Prostate gland (tissue), 2 donors: Measurements from ENCODE around the gene TBX3. TPM values are rescaled to one million over a fixed set of nuclear protein-coding genes. Genes with fewer than 3 reads are reported as not detected.

Source experiments
- DNase-seq: peaks from one replicate; pipeline ENCODE4 v3.0.0-alpha.2; 2019; ENCODE audit warnings: low spot score
- H3K27ac ChIP-seq, 2 donors: fragments of 200-600 bp; sonication (generic); 2 replicates each; pipeline ENCODE4 v1.5.1; 2017 to 2019
- H3K27me3 ChIP-seq: fragments of 200-600 bp; sonication (generic); replicated peaks from 2 replicates; pipeline ENCODE4 v1.5.1; 2019; ENCODE audit not compliant: insufficient read depth
- H3K36me3 ChIP-seq, 2 donors: fragments of 200-600 bp; sonication (generic); 1 replicate in 1 of 2; 2 replicates in 1 of 2; pipeline versions ENCODE4 v1.5.1 to v1.8.1; 2017 to 2019
- H3K4me1 ChIP-seq: fragments of 200-600 bp; sonication (generic); replicated peaks from 2 replicates; pipeline ENCODE4 v1.5.1; 2019
- H3K4me3 ChIP-seq, 2 donors: fragments of 200-600 bp; sonication (generic); 2 replicates each; pipeline ENCODE4 v1.5.1; 2017 to 2019
- H3K9me3 ChIP-seq: fragments of 200-600 bp; sonication (generic); 2 replicates; pipeline ENCODE4 v1.5.1; 2017
- POLR2A ChIP-seq: fragments of 450-650 bp; IDR thresholded peaks from one replicate; pipeline ENCODE4 v1.6.1; 2016; ENCODE audit warnings: antibody characterized with exemption, mild to moderate bottlenecking
- POLR2AphosphoS5 ChIP-seq: sonication (generic); formaldehyde crosslinking; IDR thresholded peaks from one replicate; pipeline ENCODE4 v1.6.1; 2017; ENCODE audit warnings: antibody characterized with exemption
- WGBS: methylation state at CpG from one replicate; pipeline ENCODE4 v1.1.5; 2018; 5-methylcytosine and 5-hydroxymethylcytosine counted together
- intact Hi-C: fragments of 100-400 bp; cut with DNase I; formaldehyde crosslinking; loops from one replicate; pipeline ENCODE4 v1.14.2; 2022
- total RNA-seq, 2 donors: library from RNA; depleted of rRNA; stranded (reverse); fragments of >200 nt; gene quantifications; one replicate each; pipeline ENCODE4 v1.1.0, GENCODE V29; 2016
- TF ChIP-seq, protein P1 (sequence below), 4 experiments: fragments of 200-600 bp in 2 of 4; fragments of 450-650 bp in 2 of 4; sonication (generic) in 2 of 4; IDR thresholded peaks; 1 replicate in 3 of 4; 2 replicates in 1 of 4; pipeline ENCODE4 v1.5.1; 2016 to 2019; ENCODE audit warnings: antibody characterized with exemption in 4 of 4, mild to moderate bottlenecking in 2 of 4, moderate library complexity in 2 of 4

Gene TBX3
- total RNA-seq, 2 donors from 2014 or later, result 155 to 259 TPM

DNA sequence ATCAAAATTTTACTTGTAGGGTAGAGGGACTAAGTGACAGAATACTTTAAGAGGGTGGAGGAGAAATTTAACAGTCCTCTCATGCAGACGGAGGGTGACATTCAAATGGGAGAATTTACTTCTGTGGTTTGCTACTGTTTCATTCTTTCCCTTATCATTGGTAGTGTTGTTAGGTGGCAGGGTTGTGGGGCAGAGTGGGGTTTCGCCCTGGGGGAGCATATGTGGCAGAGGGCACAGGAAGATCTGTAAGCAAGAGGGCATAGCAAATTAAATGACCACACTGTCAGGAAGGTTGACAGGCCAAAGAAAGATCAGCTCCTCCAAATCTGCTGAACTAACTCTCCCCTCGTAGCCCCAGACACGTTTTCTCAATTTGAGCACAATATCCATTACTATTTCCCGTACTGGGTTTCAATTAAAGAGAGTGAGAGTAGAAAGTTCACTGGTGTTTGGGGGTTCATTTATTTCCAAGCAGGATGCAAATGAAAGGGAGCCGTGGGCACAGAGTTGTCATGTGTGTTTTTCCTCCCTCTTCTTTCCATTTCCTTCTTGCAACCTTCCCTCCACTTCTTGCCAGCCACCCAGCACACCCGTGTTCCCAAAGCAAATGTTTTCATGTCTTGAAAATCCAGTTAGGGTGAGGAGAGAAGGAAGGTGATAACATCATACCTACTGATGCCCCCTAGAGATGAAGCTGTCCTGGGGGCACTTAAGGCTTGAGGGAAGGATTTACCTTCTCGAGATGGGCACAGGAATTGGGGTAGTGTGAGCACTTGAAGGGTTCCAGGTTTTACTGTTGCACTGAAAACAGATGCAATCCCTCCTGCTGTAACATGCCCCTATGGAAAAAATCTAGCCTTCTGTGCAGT lies 6.5 kb upstream of the TBX3 start:
- H3K27ac ChIP-seq, result peak overlapping the region; percentile 88 to 98

GRCh38 chr12:114689075-114689994 lies 5.4 kb upstream of the TBX3 start:
- no peak overlapping the region for H3K4me3 ChIP-seq
- H3K36me3 ChIP-seq, result no peaks in the 10 kb centered on the region
- H3K9me3 ChIP-seq, result no peaks in the 10 kb centered on the region
- WGBS, result 36% methylated on average over 5 of the region's 5 CpGs
- no peaks in the 10 kb centered on the region for H3K27me3 ChIP-seq
- peak overlapping the region; percentile 88 to 98 for H3K27ac ChIP-seq
- H3K4me1 ChIP-seq, result peaks cover 24% of the 10 kb centered on the region
- intact Hi-C loops, result loop anchor here (5.0 to 10.0 kb wide), 2 partner anchors 228 to 1165 kb away; no protein-coding TSS in a partner anchor
- DNase-seq, result no peak
- TF ChIP-seq, protein P1, sequence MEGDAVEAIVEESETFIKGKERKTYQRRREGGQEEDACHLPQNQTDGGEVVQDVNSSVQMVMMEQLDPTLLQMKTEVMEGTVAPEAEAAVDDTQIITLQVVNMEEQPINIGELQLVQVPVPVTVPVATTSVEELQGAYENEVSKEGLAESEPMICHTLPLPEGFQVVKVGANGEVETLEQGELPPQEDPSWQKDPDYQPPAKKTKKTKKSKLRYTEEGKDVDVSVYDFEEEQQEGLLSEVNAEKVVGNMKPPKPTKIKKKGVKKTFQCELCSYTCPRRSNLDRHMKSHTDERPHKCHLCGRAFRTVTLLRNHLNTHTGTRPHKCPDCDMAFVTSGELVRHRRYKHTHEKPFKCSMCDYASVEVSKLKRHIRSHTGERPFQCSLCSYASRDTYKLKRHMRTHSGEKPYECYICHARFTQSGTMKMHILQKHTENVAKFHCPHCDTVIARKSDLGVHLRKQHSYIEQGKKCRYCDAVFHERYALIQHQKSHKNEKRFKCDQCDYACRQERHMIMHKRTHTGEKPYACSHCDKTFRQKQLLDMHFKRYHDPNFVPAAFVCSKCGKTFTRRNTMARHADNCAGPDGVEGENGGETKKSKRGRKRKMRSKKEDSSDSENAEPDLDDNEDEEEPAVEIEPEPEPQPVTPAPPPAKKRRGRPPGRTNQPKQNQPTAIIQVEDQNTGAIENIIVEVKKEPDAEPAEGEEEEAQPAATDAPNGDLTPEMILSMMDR (IDR thresholded peaks at IDR 0.05), result no peak
- TF ChIP-seq POLR2A (no peak), POLR2AphosphoS5 (no peak)

More for the DNA sequence above, 6.5 kb upstream of the TBX3 start:
- Histone ChIP-seq H3K4me3 (peak overlapping the region in 1 of 2 donors; percentile 45), H3K27me3 (no peaks in the 10 kb centered on the region), H3K4me1 (peaks cover 28% of the 10 kb centered on the region), H3K9me3 (no peaks in the 10 kb centered on the region), H3K36me3 (no peaks in the 10 kb centered on the region)
- WGBS, result 38% methylated on average over 8 of the region's 8 CpGs
- intact Hi-C loops, result loop anchor here (10.0 kb wide), 1 partner anchor 624 kb away; no protein-coding TSS in a partner anchor
- no peak for DNase-seq
- no peak for TF ChIP-seq POLR2AphosphoS5
- no peak for TF ChIP-seq POLR2A
- TF ChIP-seq, protein P1 (IDR thresholded peaks at IDR 0.05), result no peak

- Histone ChIP-seq H3K27ac (peak overlapping the region; percentile 88 to 98), H3K4me1 (peaks cover 24% of the 10 kb centered on the region), H3K9me3 (no peaks in the 10 kb centered on the region), H3K27me3 (no peaks in the 10 kb centered on the region), H3K4me3 (peak overlapping the region in 1 of 2 donors; percentile 5), H3K36me3 (no peaks in the 10 kb centered on the region)
- no peak for DNase-seq
- WGBS, result 39% methylated on average over 4 of the region's 4 CpGs
- intact Hi-C loops, result loop anchor here (5.0 to 10.0 kb wide), 2 partner anchors 229 to 1166 kb away; no protein-coding TSS in a partner anchor
- peak; percentile 8 for TF ChIP-seq POLR2AphosphoS5
- TF ChIP-seq, protein P1 (IDR thresholded peaks at IDR 0.05), result no peak
Measured at GRCh38 chr12:114688256-114688845, 4.4 kb upstream of the TBX3 start.

DNA sequence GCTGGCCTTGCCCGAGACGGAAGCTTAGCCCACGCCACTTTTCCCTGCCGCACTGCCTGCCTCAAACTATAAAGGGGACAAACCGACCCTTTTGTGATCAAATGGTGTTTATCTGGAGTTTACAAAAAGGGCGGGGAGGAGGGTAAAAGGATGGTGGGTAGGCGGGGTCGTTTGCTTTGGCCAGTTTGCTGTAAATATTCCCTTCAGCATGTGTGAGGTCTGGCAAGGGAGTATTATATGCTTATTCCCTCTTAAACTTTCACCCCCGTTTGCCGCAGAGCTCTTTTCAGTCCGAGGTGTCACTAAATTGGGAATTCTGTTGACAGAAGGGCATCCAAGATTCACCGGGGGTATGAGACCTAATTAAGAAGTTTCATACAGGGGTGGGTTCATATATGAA lies 3.8 kb upstream of the TBX3 start:
- intact Hi-C loops, result loop anchor here (5.0 to 10.0 kb wide), 2 partner anchors 229 to 1167 kb away; no protein-coding TSS in a partner anchor
- TF ChIP-seq POLR2A, result no peak
- 12% methylated on average over 12 of the region's 12 CpGs for WGBS
- peaks cover 24% of the 10 kb centered on the region for H3K4me1 ChIP-seq
- H3K27me3 ChIP-seq, result no peaks in the 10 kb centered on the region
- H3K36me3 ChIP-seq, result no peaks in the 10 kb centered on the region
- DNase-seq, result no peak
- H3K4me3 ChIP-seq, result peak overlapping the region in 1 of 2 donors; percentile 5
- H3K27ac ChIP-seq, result peak overlapping the region; percentile 88 to 98
- no peaks in the 10 kb centered on the region for H3K9me3 ChIP-seq
